ENCODE measurements around the gene CAGE1. TPM values are rescaled to one million over a fixed set of nuclear protein-coding genes. Genes with fewer than 3 reads are reported as not detected.
"Not testable (repeated sequence)": the region's sequence is repeated elsewhere in the genome, so short reads cannot be mapped to it uniquely, and the experiment has no call there.

Gene CAGE1
- total and polyA plus RNA-seq, 2 experiments from 2014 or later = 0.09 to 0.66 TPM

DNA sequence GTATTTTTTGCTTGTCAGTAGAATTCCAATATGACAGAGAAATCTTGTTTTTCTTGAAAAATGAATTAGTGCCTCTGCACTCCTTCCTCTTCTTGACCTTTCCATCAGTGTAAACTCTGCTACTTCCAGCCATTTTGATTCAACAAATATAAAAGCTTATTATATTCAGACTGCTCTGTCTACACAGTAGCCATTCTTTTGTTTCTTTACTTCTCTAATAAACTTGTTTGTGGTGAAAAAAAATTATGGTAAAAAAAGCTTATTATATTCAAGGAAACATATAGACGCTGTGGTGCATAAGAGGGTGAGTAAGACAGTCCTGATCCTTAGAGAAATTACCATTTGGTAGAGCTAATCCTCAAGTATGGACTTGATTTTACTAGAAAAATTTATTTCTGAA is 11.6 kb downstream of the CAGE1 start:
- TF ChIP-seq, protein P1, sequence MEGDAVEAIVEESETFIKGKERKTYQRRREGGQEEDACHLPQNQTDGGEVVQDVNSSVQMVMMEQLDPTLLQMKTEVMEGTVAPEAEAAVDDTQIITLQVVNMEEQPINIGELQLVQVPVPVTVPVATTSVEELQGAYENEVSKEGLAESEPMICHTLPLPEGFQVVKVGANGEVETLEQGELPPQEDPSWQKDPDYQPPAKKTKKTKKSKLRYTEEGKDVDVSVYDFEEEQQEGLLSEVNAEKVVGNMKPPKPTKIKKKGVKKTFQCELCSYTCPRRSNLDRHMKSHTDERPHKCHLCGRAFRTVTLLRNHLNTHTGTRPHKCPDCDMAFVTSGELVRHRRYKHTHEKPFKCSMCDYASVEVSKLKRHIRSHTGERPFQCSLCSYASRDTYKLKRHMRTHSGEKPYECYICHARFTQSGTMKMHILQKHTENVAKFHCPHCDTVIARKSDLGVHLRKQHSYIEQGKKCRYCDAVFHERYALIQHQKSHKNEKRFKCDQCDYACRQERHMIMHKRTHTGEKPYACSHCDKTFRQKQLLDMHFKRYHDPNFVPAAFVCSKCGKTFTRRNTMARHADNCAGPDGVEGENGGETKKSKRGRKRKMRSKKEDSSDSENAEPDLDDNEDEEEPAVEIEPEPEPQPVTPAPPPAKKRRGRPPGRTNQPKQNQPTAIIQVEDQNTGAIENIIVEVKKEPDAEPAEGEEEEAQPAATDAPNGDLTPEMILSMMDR (IDR thresholded peaks at IDR 0.05; ENCODE audit: low read depth, low read length) = no peak
- no peak for DNase-seq (ENCODE audit: low read depth in 1 of 2, low spot score in 1 of 2)
- Histone ChIP-seq H3K27me3 (no peaks in the 10 kb centered on the region), H3K9me3 (ENCODE audit: low read depth) (no peaks in the 10 kb centered on the region), H3K4me1 (ENCODE audit: low read depth) (peaks cover 10% of the 10 kb centered on the region), H3K27ac (no peak overlapping the region), H3K4me3 (no peak overlapping the region), H3K36me3 (no peaks in the 10 kb centered on the region)

DNA sequence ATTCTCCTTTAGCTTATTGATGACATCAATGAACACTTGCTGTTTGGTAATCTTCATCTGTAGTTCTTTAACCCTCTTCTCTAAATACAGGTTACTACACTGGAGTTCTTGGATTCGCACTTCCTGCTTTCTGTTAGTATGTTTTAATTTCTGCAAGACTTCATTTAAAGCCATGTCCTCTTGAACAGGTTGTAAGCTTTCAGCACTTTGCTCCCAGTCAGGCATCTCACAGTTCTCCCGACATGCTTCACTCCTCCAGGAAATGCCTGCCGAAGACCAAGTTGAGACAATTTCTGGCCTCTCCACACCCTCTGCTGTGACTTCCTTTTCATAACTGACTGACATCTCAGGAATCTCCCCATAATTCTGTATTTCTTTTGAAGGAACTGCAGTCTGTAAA is 15.8 kb downstream of the CAGE1 start:
- H3K4me1 ChIP-seq (ENCODE audit: low read depth) = peaks cover 10% of the 10 kb centered on the region
- TF ChIP-seq, protein P1 (IDR thresholded peaks at IDR 0.05; ENCODE audit: low read depth, low read length) = no peak
- H3K36me3 ChIP-seq = no peaks in the 10 kb centered on the region
- H3K9me3 ChIP-seq (ENCODE audit: low read depth) = no peaks in the 10 kb centered on the region
- H3K27me3 ChIP-seq = no peaks in the 10 kb centered on the region
- DNase-seq (ENCODE audit: low read depth in 1 of 2, low spot score in 1 of 2) = peak in 1 of 2 donors; percentile 54
- H3K4me3 ChIP-seq = no peak overlapping the region
- H3K27ac ChIP-seq = no peak overlapping the region

DNA sequence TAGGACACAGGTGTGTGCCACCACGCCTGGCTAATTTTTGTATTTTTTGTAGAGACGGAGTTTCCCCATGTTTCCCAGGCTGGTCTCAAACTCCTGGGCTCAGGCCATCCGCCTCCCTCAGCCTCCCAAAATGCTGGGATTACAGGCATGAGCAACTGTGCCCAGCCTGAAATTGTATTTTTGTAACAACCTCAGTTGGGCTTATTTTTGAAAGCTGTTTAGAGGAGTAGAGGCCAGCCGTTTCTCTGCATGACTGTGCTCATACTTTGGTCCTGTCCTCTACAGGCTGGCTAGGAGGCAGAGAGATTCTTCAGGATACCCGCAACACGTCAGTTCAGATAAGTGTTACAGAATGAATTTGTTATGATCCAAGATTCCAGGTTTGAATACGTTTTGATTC is 22.1 kb downstream of the CAGE1 start:
- Histone ChIP-seq H3K36me3 (no peaks in the 10 kb centered on the region), H3K4me1 (ENCODE audit: low read depth) (no peaks in the 10 kb centered on the region), H3K27ac (no peak overlapping the region), H3K9me3 (ENCODE audit: low read depth) (no peaks in the 10 kb centered on the region), H3K4me3 (no peak overlapping the region), H3K27me3 (no peaks in the 10 kb centered on the region)
- DNase-seq (ENCODE audit: low read depth in 1 of 2, low spot score in 1 of 2) = no peak
- TF ChIP-seq, protein P1 (IDR thresholded peaks at IDR 0.05; ENCODE audit: low read depth, low read length) = no peak

DNA sequence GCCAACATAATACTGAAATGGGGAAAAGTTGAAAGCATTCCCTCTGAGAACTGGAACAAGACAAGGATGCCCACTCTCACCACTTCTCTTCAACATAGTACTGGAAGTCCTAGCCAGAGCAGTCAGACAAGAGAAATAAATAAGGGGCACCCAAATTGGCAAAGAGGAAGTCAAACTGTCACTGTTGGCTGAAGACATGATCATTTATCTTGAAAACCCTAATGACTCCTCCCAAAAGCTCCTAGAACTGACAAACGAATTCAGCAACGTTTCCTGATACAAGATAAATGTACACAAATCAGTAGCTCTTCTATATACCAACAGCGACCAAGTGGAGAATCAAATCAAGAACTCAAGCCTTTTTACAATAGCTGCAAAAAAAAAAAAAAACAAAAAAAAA is 37.6 kb downstream of the CAGE1 start:
- H3K9me3 ChIP-seq (ENCODE audit: low read depth); H3K27me3 ChIP-seq; H3K27ac ChIP-seq; H3K36me3 ChIP-seq; H3K4me3 ChIP-seq; H3K4me1 ChIP-seq (ENCODE audit: low read depth); DNase-seq (ENCODE audit: low read depth in 1 of 2, low spot score in 1 of 2): not testable (repeated sequence)

DNA sequence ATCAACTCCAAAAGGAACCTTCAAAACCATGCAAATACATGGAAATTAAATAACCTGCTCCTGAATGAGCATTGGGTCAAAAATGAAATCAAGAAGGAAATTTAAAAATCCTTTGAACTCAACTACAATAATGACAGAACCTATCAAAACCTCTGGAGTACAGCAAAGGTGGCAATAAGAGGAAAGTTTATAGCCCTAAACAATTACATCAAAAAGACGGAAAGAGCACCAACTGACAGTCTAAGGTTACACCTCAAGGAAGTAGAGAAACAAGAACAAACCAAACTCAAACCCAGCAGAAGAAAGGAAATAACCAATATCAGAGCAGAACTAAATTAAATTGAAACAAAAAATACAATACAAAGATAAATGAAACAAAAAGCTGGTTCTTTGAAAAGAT is 39.0 kb downstream of the CAGE1 start:
- not testable (repeated sequence) for H3K27ac ChIP-seq; H3K27me3 ChIP-seq; H3K4me1 ChIP-seq (ENCODE audit: low read depth); H3K9me3 ChIP-seq (ENCODE audit: low read depth); DNase-seq (ENCODE audit: low read depth in 1 of 2, low spot score in 1 of 2); H3K36me3 ChIP-seq; H3K4me3 ChIP-seq

DNA sequence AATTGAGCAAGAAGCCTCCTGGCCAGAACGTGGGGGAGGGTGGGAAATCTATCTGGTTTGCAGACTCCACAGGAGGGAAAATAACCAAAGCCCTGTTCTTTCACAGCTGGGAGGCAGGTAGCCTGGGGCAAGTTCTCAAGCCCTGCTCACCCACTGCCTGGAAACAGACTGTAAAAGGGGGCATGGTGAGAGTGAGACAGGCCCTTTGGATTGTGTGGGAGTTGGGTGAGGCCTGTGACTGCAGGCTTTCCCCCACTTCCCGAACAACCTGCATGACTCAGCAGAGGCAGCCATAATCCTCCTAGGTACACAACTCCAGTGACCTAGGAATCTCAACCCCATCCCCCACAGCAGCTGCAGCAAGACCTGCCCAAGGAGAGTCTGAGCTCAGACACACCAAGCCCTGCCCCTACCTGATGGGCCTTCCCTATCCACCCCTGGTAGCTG is 42.0 kb downstream of the CAGE1 start:
- DNase-seq (ENCODE audit: low read depth in 1 of 2, low spot score in 1 of 2) = peak in 1 of 2 donors; percentile 8
- not testable (repeated sequence) for H3K4me3 ChIP-seq; H3K4me1 ChIP-seq (ENCODE audit: low read depth); H3K27ac ChIP-seq; H3K36me3 ChIP-seq; H3K9me3 ChIP-seq (ENCODE audit: low read depth); H3K27me3 ChIP-seq

DNA sequence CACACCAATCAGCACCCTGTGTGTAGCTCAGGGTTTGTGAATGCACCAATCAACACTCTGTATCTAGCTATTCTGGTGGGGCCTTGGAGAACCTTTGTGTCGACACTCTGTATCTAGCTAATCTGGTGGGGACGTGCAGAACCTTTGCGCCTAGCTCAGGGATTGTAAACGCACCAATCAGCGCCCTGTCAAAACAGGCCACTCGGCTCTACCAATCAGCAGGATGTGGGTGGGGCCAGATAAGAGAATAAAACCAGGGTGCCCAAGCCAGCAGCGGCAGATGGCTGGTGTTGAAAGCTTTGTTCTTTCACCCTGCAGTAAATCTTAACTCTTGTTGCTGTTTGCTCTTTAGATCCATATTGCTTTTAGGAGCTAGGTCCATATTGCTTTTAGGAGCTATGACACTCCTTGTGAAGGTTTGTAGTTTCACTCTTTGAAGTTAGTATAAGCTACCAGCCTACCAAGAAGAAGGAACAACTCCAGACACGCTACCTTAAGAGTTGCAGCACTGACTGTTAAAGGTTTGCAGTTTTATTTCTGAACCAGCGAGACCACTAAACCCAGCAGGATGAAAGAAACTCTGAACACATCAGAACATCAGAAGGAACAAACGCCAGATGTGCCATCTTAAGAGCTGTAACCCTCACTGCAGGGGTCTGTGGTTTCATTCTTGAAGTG is 44.6 kb downstream of the CAGE1 start:
- not testable (repeated sequence) for H3K27ac ChIP-seq; H3K36me3 ChIP-seq; H3K4me3 ChIP-seq; H3K27me3 ChIP-seq; DNase-seq (ENCODE audit: low read depth in 1 of 2, low spot score in 1 of 2); H3K4me1 ChIP-seq (ENCODE audit: low read depth); H3K9me3 ChIP-seq (ENCODE audit: low read depth)
